ENCODE data around the gene SAFB2.

SAFB2 gene

GRCh38 chr19:5537870-5538269, 84.7 kb downstream of the SAFB2 start:
- H3K36me3 Mint-ChIP-seq (ENCODE audit: insufficient read depth): no peaks in the 10 kb centered on the region
- H3K27ac Mint-ChIP-seq (ENCODE audit: low read depth): no peak overlapping the region
- no peaks in the 10 kb centered on the region for H3K4me1 Mint-ChIP-seq
- DNase-seq (ENCODE audit: low spot score in 2 of 2) (no peak), ATAC-seq (replicated peaks; ENCODE audit: extremely low read depth, poor library complexity, severe bottlenecking) (no peak)
- H3K4me3 Mint-ChIP-seq: no peak overlapping the region
- peaks cover 17% of the 10 kb centered on the region for H3K9me3 Mint-ChIP-seq
- peaks cover 55% of the 10 kb centered on the region for H3K27me3 Mint-ChIP-seq
